SK-N-SH (cell line): ENCODE results near the gene ZMPSTE24. TPM values are rescaled to one million over a fixed set of nuclear protein-coding genes. Genes with fewer than 3 reads are reported as not detected.
A peak's percentile ranks its signal among the peaks of the same experiment; 100 is the strongest.

Source experiments
- CTCF ChIA-PET: fragments of 300-600, 350-600 bp; formaldehyde crosslinking; extraction: SDS; loops from one replicate; lab custom pipeline; 2021; lab: Yijun Ruan, JAX
- POLR2A ChIA-PET: fragments of 350-600 bp; sonication (Branson Sonifier 250); formaldehyde crosslinking; extraction: SDS; loops from one replicate; lab custom pipeline; 2020; ENCODE audit warnings: antibody characterized with exemption, inconsistent platforms; lab: Yijun Ruan, JAX
- DNase-seq: peaks from one replicate; pipeline ENCODE4 v3.0.0; 2012
- H2AFZ ChIP-seq: fragments of 200-600 bp; sonication (generic); 2 replicates; pipeline ENCODE4 v1.8.1; 2016; ENCODE audit warnings: antibody characterized with exemption, mild to moderate bottlenecking, low read depth
- H3F3A ChIP-seq: fragments of 200-600 bp; sonication (generic); replicated peaks from 2 replicates; pipeline ENCODE3; 2016; ENCODE audit warnings: antibody characterized with exemption, mild to moderate bottlenecking; ENCODE audit not compliant: insufficient read depth
- H3K27ac ChIP-seq, 2 experiments: fragments of 200-500 bp in 1 of 2; fragments of 200-600 bp in 1 of 2; sonication (Bioruptor generic) in 1 of 2; sonication (generic), shearing (Covaris generic) in 1 of 2; 2 replicates each; pipeline versions ENCODE4 v1.5.1 to v1.6.1; 2014 to 2016; ENCODE audit warnings: low read depth in 2 of 2, inconsistent platforms in 1 of 2, low read length in 1 of 2, mild to moderate bottlenecking in 1 of 2, mixed read lengths in 1 of 2
- H3K27me3 ChIP-seq: fragments of 200-600 bp; sonication (generic), shearing (Covaris generic); 2 replicates; pipeline ENCODE4 v1.6.1; 2016; ENCODE audit warnings: mixed run types; ENCODE audit not compliant: insufficient read depth
- H3K36me3 ChIP-seq, 2 experiments: fragments of 200-500 bp in 1 of 2; fragments of 200-600 bp in 1 of 2; sonication (Bioruptor generic) in 1 of 2; sonication (generic) in 1 of 2; replicated peaks in 1 of 2; 2 replicates each; pipeline versions ENCODE3 to v1.5.1; 2014 to 2016; ENCODE audit warnings: low read length in 1 of 2, mild to moderate bottlenecking in 1 of 2; ENCODE audit not compliant: insufficient read depth in 2 of 2, control insufficient read depth in 1 of 2
- H3K4me1 ChIP-seq, 2 experiments: fragments of 200-500 bp in 1 of 2; fragments of 200-600 bp in 1 of 2; sonication (Bioruptor generic) in 1 of 2; sonication (generic), shearing (Covaris generic) in 1 of 2; 2 replicates each; pipeline versions ENCODE4 v1.5.1 to v1.6.1; 2014 to 2016; ENCODE audit warnings: low read depth in 1 of 2, low read length in 1 of 2, mixed run types in 1 of 2; ENCODE audit not compliant: insufficient read depth in 2 of 2, control insufficient read depth in 1 of 2
- H3K4me2 ChIP-seq: fragments of 200-600 bp; sonication (generic), shearing (Covaris generic); 2 replicates; pipeline ENCODE4 v1.6.1; 2017; ENCODE audit warnings: mixed run types
- H3K4me3 ChIP-seq, 2 experiments: fragments of 200-500 bp in 1 of 2; fragments of 200-600 bp in 1 of 2; sonication (Bioruptor generic) in 1 of 2; sonication (generic), shearing (Covaris generic) in 1 of 2; 2 replicates each; pipeline versions ENCODE4 v1.5.1 to v1.8.1; 2014 to 2016; ENCODE audit warnings: low read depth in 2 of 2, inconsistent platforms in 1 of 2, low read length in 1 of 2, mild to moderate bottlenecking in 1 of 2, mixed read lengths in 1 of 2, moderate library complexity in 1 of 2
- H3K79me2 ChIP-seq: fragments of 200-600 bp; sonication (generic); 2 replicates; pipeline ENCODE4 v1.8.1; 2017; ENCODE audit warnings: mild to moderate bottlenecking; ENCODE audit not compliant: insufficient read depth
- H3K9ac ChIP-seq: fragments of 200-600 bp; sonication (generic); 2 replicates; pipeline ENCODE4 v1.6.1; 2017; ENCODE audit warnings: mixed run types
- H3K9me2 ChIP-seq: fragments of 200-600 bp; sonication (generic); 2 replicates; pipeline ENCODE4 v1.6.1; 2017; ENCODE audit warnings: mixed run types
- H3K9me3 ChIP-seq: fragments of 200-600 bp; sonication (generic); 2 replicates; pipeline ENCODE4 v1.6.1; 2017; ENCODE audit warnings: mixed run types, mild to moderate bottlenecking, moderate library complexity
- H4K20me1 ChIP-seq: fragments of 200-600 bp; sonication (generic); 2 replicates; pipeline ENCODE4 v1.6.1; 2017; ENCODE audit warnings: mild to moderate bottlenecking, mixed run types; ENCODE audit not compliant: insufficient read depth
- CHD2 ChIP-seq: fragments of 150-350 bp; IDR thresholded peaks from 2 replicates; pipeline ENCODE4 v1.6.1; 2018; ENCODE audit warnings: low read length; ENCODE audit not compliant: partially characterized antibody
- CTCF ChIP-seq: fragments of 200-600 bp; sonication (generic); IDR thresholded peaks from 2 replicates; pipeline ENCODE4 v1.6.1; 2017; ENCODE audit warnings: antibody characterized with exemption, mild to moderate bottlenecking, moderate library complexity
- FOSL2 ChIP-seq: IDR thresholded peaks from 2 replicates; pipeline ENCODE4 v1.4.0; 2012; ENCODE audit warnings: low read depth, mild to moderate bottlenecking, moderate library complexity, borderline replicate concordance
- FOXJ3 ChIP-seq: sonication (generic); formaldehyde crosslinking; IDR thresholded peaks from 2 replicates; pipeline ENCODE4 v1.5.1; 2020; ENCODE audit warnings: mild to moderate bottlenecking, missing genetic modification reagents
- FOXM1 ChIP-seq: IDR thresholded peaks from 2 replicates; pipeline ENCODE4 v1.4.0; 2012; ENCODE audit warnings: low read depth, mild to moderate bottlenecking
- GABPA ChIP-seq: IDR thresholded peaks from 2 replicates; pipeline ENCODE4 v1.4.0; 2012; ENCODE audit warnings: low read depth, mild to moderate bottlenecking
- GATA2 ChIP-seq: sonication (generic); formaldehyde crosslinking; IDR thresholded peaks from 2 replicates; pipeline ENCODE4 v1.5.0; 2020; ENCODE audit warnings: mild to moderate bottlenecking, missing genetic modification reagents
- IRF3 ChIP-seq: fragments of 150-350 bp; IDR thresholded peaks from 2 replicates; pipeline ENCODE4 v1.6.1; 2016; ENCODE audit warnings: mild to moderate bottlenecking, low read depth, low read length
- JUND ChIP-seq: IDR thresholded peaks from 2 replicates; pipeline ENCODE4 v1.4.0; 2012
- MEF2A ChIP-seq: IDR thresholded peaks from 2 replicates; pipeline ENCODE4 v1.4.0; 2012; ENCODE audit warnings: low read depth, borderline replicate concordance
- MXI1 ChIP-seq: IDR thresholded peaks from 2 replicates; pipeline ENCODE4 v1.6.1; 2012; ENCODE audit warnings: mild to moderate bottlenecking, low read depth, low read length, improper control_type of control experiment
- NFIC ChIP-seq: IDR thresholded peaks from 2 replicates; pipeline ENCODE4 v1.4.0; 2012; ENCODE audit warnings: borderline replicate concordance
- PBX3 ChIP-seq: IDR thresholded peaks from 2 replicates; pipeline ENCODE4; 2012
- POLR2AphosphoS5 ChIP-seq: IDR thresholded peaks from 2 replicates; pipeline ENCODE4 v1.6.1; 2012; ENCODE audit warnings: low read depth, low read length
- RCOR1 ChIP-seq: fragments of 150-350 bp; IDR thresholded peaks from 2 replicates; pipeline ENCODE4 v1.6.1; 2017; ENCODE audit warnings: antibody characterized with exemption, low read length
- REST ChIP-seq: IDR thresholded peaks from 2 replicates; pipeline ENCODE4 v1.6.1; 2012; ENCODE audit warnings: mild to moderate bottlenecking, low read depth, low read length, moderate library complexity
- RFX5 ChIP-seq: IDR thresholded peaks from 2 replicates; pipeline ENCODE4 v1.6.1; 2012; ENCODE audit warnings: mild to moderate bottlenecking, improper control_type of control experiment, low read length
- RXRA ChIP-seq: IDR thresholded peaks from 2 replicates; pipeline ENCODE4 v1.4.0; 2012; ENCODE audit warnings: low read depth, mild to moderate bottlenecking, borderline replicate concordance
- SIN3A ChIP-seq: IDR thresholded peaks from 2 replicates; pipeline ENCODE4 v1.6.1; 2012; ENCODE audit warnings: low read depth, mild to moderate bottlenecking, low read length, moderate library complexity, borderline replicate concordance
- SMC3 ChIP-seq: IDR thresholded peaks from 2 replicates; pipeline ENCODE4 v1.6.1; 2012; ENCODE audit warnings: low read depth, low read length, improper control_type of control experiment
- TCF12 ChIP-seq: IDR thresholded peaks from 2 replicates; pipeline ENCODE4 v1.4.0; 2012
- TEAD4 ChIP-seq: IDR thresholded peaks from 2 replicates; pipeline ENCODE4 v1.4.0; 2012; ENCODE audit warnings: mild to moderate bottlenecking, borderline replicate concordance; ENCODE audit not compliant: insufficient read depth
- USF1 ChIP-seq: IDR thresholded peaks from 2 replicates; pipeline ENCODE4 v1.4.0; 2012; ENCODE audit warnings: low read depth, borderline replicate concordance
- YY1 ChIP-seq: IDR thresholded peaks from 2 replicates; pipeline ENCODE4 v1.4.0; 2012; ENCODE audit warnings: low read depth, mild to moderate bottlenecking
- WGBS: methylation state at CpG from one replicate; pipeline ENCODE4 v1.1.6; 2017; ENCODE audit warnings: low lambda C conversion rate; 5-methylcytosine and 5-hydroxymethylcytosine counted together
- polyA plus RNA-seq, 3 experiments: library from polyadenylated mRNA; depleted of rRNA; stranded (reverse); fragments of >200 nt; gene quantifications; 2 replicates each; pipeline ENCODE4 v1.2.3, GENCODE V29; 2012

The ZMPSTE24 gene
- 13.7 and 15.4 TPM in 2 replicates for polyA plus RNA-seq (2012; rRNA removed)
- polyA plus RNA-seq (2012; cell fraction: cytosol; rRNA removed) = 20.1 and 25.0 TPM in 2 replicates
- polyA plus RNA-seq (2012; cell fraction: nucleus; rRNA removed) = 6.2 and 10.8 TPM in 2 replicates

GRCh38 chr1:40257688-40258444, at the start of gene ZMPSTE24:
ZMPSTE24 (plus strand) TSS chr1:40258236; CDS start chr1:40258272, 36 bp downstream.
- peak within 1 kb of the TSS; percentile 99 for H3K9ac ChIP-seq
- H3K27me3 ChIP-seq = no peaks in the 10 kb centered on the region
- peaks cover 9% of the 10 kb centered on the region for H3F3A ChIP-seq
- ChIA-PET CTCF (interaction anchor here (1.0 to 2.1 kb wide), 3 partner anchors 20 to 105 kb away, joined by 3 to 6 read pairs (median 5); no protein-coding TSS in a partner anchor), POLR2A (interaction anchor here (0.7 to 1.0 kb wide), 2 partner anchors 96 to 125 kb away, joined by 3 to 4 read pairs; partner anchors contain the start of gene RLF)
- H3K9me2 ChIP-seq = no peaks in the 10 kb centered on the region
- peak within 1 kb of the TSS; percentile 94 for H2AFZ ChIP-seq
- DNase-seq = peak; percentile 88
- H3K9me3 ChIP-seq = no peaks in the 10 kb centered on the region
- WGBS = 3% methylated on average over 34 of the region's 48 CpGs
- peak within 1 kb of the TSS; percentile 96 to 99 for H3K27ac ChIP-seq
- H3K4me2 ChIP-seq = peak within 1 kb of the TSS; percentile 88
- peaks cover 22 to 34% of the 10 kb centered on the region in 2 experiments for H3K36me3 ChIP-seq
- peaks cover 75% of the 10 kb centered on the region for H3K79me2 ChIP-seq
- no peaks in the 10 kb centered on the region for H4K20me1 ChIP-seq
- peak within 1 kb of the TSS; percentile 75 to 93 for H3K4me3 ChIP-seq
- peaks cover 10 to 11% of the 10 kb centered on the region in 2 experiments; a peak in 3 of 4 replicates for H3K4me1 ChIP-seq
- TF ChIP-seq RXRA (no peak), TEAD4 (no peak), IRF3 (peak; percentile 7; the same call in 1 of the 2 replicates), SMC3 (no peak; the same call in 1 of the 2 replicates), SIN3A (peak; percentile 98), NFIC (0 out of 2 replicates have a peak, but pooled peaks have one; percentile 16), RFX5 (peak; percentile 68; the same call in 1 of the 2 replicates), JUND (no peak; the same call in 1 of the 2 replicates), GATA2 (CRISPR knock-in tag) (no peak), MEF2A (no peak), CTCF (no peak), CHD2 (peak; percentile 92), FOXJ3 (CRISPR knock-in tag) (peak; percentile 51; the same call in 1 of the 2 replicates), FOXM1 (no peak), FOSL2 (no peak; the same call in 1 of the 2 replicates), GABPA (peak; percentile 96), RCOR1 (no peak; the same call in 1 of the 2 replicates), TCF12 (peak; percentile 32; the same call in 1 of the 2 replicates), REST (peak; percentile 55; the same call in 1 of the 2 replicates), PBX3 (peak; percentile 33; the same call in 1 of the 2 replicates), YY1 (peak; percentile 58), MXI1 (peak; percentile 98), USF1 (peak; percentile 35; the same call in 1 of the 2 replicates), POLR2AphosphoS5 (peak; percentile 86)
